CD4-positive, alpha-beta T cell treated with Interferon alpha-2 for 1 hour (primary cell): ENCODE measurements around the gene WDR13.
"Not testable (repeated sequence)": the region's sequence is repeated elsewhere in the genome, so short reads cannot be mapped to it uniquely, and the experiment has no call there.

Experiments used
- DNase-seq, 2 donors: peaks; one replicate each; pipeline ENCODE4 v3.0.0-alpha.2; 2020 to 2022

Gene WDR13

GRCh38 chrX:48598614-48599013 is 1.3 kb downstream of the WDR13 start:
- no peak for DNase-seq

- no peak for DNase-seq
Observed at GRCh38 chrX:48599341-48599740, 2.0 kb downstream of the WDR13 start.

GRCh38 chrX:48600226-48600625 is 2.9 kb downstream of the WDR13 start:
- DNase-seq, result no peak

GRCh38 chrX:48601741-48602394 is 4.6 kb downstream of the WDR13 start:
- no peak for DNase-seq

- DNase-seq, result no peak
Observed at GRCh38 chrX:48604701-48605100, 7.4 kb downstream of the WDR13 start.

- no peak for DNase-seq
Observed at GRCh38 chrX:48606091-48606490, 8.8 kb downstream of the WDR13 start.

- no peak for DNase-seq
Observed at GRCh38 chrX:48611703-48612102, 14.4 kb downstream of the WDR13 start.

GRCh38 chrX:48613502-48614160 is 16.3 kb downstream of the WDR13 start:
- DNase-seq, result no peak

- DNase-seq, result no peak
Observed at GRCh38 chrX:48616576-48616975, 19.3 kb downstream of the WDR13 start.

- no peak for DNase-seq
Observed at GRCh38 chrX:48617542-48618340, 20.4 kb downstream of the WDR13 start.

- DNase-seq, result no peak
Observed at GRCh38 chrX:48626401-48627298, 29.4 kb downstream of the WDR13 start.

- peak; percentile 82 to 85 for DNase-seq
Observed at GRCh38 chrX:48631376-48632090, 34.2 kb downstream of the WDR13 start.

- no peak for DNase-seq
Observed at GRCh38 chrX:48632207-48632606, 34.9 kb downstream of the WDR13 start.

- no peak for DNase-seq
Observed at GRCh38 chrX:48636301-48636700, 39.0 kb downstream of the WDR13 start.

GRCh38 chrX:48636776-48637175 is 39.5 kb downstream of the WDR13 start:
- DNase-seq, result no peak

- no peak for DNase-seq
Observed at GRCh38 chrX:48645669-48646068, 48.4 kb downstream of the WDR13 start.

- DNase-seq, result peak; percentile 53 to 67
Observed at GRCh38 chrX:48648336-48648751, 51.1 kb downstream of the WDR13 start.

GRCh38 chrX:48649102-48649501 is 51.8 kb downstream of the WDR13 start:
- no peak for DNase-seq

GRCh38 chrX:48652055-48652579 is 54.8 kb downstream of the WDR13 start:
- not testable (repeated sequence) for DNase-seq

- not testable (repeated sequence) for DNase-seq
Observed at GRCh38 chrX:48654746-48655145, 57.5 kb downstream of the WDR13 start.
